GM12878 (cell line): ENCODE results near the gene PRSS12.

Experiments used
- RAD21 ChIP-seq: IDR thresholded peaks from 2 replicates; pipeline ENCODE4 v1.6.1; 2011; ENCODE audit warnings: mild to moderate bottlenecking, low read depth, low read length, moderate library complexity; ENCODE audit not compliant: insufficient read depth
- TAF1 ChIP-seq: IDR thresholded peaks from 2 replicates; pipeline ENCODE4 v1.6.1; 2011; ENCODE audit warnings: mild to moderate bottlenecking, low read depth, low read length, borderline replicate concordance
- TF ChIP-seq, protein P1 (sequence below): fragments of 450-650 bp; formaldehyde crosslinking; IDR thresholded peaks from 2 replicates; pipeline ENCODE4 v1.4.0; 2020; ENCODE audit warnings: mild to moderate bottlenecking, moderate library complexity
- TF ChIP-seq, protein P2 (sequence below): IDR thresholded peaks from 2 replicates; pipeline ENCODE4 v1.6.1; 2012; ENCODE audit warnings: mild to moderate bottlenecking, low read depth, low read length

DNA sequence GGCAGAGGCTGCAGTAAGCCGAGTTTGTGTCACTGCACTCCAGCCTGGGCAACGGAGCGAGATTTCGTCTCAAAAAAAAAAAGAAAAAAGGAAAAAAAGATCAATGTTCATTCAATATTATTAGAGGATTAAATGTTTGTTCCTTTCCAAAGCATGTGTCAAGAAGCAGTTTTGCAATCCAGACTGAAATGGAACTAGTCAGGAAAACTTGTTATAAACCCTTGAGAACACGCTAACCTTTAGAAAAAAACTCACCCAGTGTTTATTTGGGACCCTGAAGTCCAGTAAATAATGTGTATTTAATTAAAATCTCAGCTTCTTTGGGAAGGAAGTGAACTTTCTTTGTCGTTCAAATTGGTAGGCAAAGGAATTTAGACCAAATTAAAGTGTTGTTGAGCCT lies 16.4 kb upstream of the PRSS12 start:
- TF ChIP-seq, protein P1, sequence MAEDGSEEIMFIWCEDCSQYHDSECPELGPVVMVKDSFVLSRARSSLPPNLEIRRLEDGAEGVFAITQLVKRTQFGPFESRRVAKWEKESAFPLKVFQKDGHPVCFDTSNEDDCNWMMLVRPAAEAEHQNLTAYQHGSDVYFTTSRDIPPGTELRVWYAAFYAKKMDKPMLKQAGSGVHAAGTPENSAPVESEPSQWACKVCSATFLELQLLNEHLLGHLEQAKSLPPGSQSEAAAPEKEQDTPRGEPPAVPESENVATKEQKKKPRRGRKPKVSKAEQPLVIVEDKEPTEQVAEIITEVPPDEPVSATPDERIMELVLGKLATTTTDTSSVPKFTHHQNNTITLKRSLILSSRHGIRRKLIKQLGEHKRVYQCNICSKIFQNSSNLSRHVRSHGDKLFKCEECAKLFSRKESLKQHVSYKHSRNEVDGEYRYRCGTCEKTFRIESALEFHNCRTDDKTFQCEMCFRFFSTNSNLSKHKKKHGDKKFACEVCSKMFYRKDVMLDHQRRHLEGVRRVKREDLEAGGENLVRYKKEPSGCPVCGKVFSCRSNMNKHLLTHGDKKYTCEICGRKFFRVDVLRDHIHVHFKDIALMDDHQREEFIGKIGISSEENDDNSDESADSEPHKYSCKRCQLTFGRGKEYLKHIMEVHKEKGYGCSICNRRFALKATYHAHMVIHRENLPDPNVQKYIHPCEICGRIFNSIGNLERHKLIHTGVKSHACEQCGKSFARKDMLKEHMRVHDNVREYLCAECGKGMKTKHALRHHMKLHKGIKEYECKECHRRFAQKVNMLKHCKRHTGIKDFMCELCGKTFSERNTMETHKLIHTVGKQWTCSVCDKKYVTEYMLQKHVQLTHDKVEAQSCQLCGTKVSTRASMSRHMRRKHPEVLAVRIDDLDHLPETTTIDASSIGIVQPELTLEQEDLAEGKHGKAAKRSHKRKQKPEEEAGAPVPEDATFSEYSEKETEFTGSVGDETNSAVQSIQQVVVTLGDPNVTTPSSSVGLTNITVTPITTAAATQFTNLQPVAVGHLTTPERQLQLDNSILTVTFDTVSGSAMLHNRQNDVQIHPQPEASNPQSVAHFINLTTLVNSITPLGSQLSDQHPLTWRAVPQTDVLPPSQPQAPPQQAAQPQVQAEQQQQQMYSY (CRISPR knock-in tag) = no peak
- TF ChIP-seq RAD21 (no peak), TAF1 (no peak)
- TF ChIP-seq, protein P2, sequence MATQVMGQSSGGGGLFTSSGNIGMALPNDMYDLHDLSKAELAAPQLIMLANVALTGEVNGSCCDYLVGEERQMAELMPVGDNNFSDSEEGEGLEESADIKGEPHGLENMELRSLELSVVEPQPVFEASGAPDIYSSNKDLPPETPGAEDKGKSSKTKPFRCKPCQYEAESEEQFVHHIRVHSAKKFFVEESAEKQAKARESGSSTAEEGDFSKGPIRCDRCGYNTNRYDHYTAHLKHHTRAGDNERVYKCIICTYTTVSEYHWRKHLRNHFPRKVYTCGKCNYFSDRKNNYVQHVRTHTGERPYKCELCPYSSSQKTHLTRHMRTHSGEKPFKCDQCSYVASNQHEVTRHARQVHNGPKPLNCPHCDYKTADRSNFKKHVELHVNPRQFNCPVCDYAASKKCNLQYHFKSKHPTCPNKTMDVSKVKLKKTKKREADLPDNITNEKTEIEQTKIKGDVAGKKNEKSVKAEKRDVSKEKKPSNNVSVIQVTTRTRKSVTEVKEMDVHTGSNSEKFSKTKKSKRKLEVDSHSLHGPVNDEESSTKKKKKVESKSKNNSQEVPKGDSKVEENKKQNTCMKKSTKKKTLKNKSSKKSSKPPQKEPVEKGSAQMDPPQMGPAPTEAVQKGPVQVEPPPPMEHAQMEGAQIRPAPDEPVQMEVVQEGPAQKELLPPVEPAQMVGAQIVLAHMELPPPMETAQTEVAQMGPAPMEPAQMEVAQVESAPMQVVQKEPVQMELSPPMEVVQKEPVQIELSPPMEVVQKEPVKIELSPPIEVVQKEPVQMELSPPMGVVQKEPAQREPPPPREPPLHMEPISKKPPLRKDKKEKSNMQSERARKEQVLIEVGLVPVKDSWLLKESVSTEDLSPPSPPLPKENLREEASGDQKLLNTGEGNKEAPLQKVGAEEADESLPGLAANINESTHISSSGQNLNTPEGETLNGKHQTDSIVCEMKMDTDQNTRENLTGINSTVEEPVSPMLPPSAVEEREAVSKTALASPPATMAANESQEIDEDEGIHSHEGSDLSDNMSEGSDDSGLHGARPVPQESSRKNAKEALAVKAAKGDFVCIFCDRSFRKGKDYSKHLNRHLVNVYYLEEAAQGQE = no peak
